Measurements from ENCODE around the gene FAM153A.
"Not testable (repeated sequence)": the region's sequence is repeated elsewhere in the genome, so short reads cannot be mapped to it uniquely, and the experiment has no call there.

GRCh38 chr5:177793272-177793671 is 10.6 kb upstream of the FAM153A start:
- not testable (repeated sequence) for TF ChIP-seq CTCF (conservative IDR thresholded peaks at IDR 0.05; ENCODE audit: low read length); EZH2phosphoT487 (IDR thresholded peaks at IDR 0.05; ENCODE audit: borderline replicate concordance, low read depth, low read length)
